Measurements from ENCODE around the gene NUP188. TPM values are rescaled to one million over a fixed set of nuclear protein-coding genes. Genes with fewer than 3 reads are reported as not detected.
"Not testable (repeated sequence)": the region's sequence is repeated elsewhere in the genome, so short reads cannot be mapped to it uniquely, and the experiment has no call there.

Gene NUP188
- total and polyA plus RNA-seq, 2 experiments from 2014 or later, result 35.8 to 52.0 TPM

DNA sequence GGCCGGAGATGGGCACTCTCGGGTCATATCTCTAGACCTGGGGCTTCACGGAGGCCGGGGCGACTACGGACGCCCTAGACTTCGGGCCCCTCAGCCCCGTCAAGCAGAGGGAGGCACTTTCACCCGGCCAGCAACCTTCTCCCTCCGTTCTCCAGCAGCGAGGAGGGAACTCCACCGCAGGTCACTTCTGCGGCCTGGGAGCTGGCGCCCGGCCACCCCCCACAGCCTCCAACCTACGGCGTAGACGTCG lies 297 bp upstream of the NUP188 start:
- peak overlapping the region; percentile 73 for H3K4me3 ChIP-seq
- peaks cover 7% of the 10 kb centered on the region for H3K36me3 ChIP-seq
- H3K27ac ChIP-seq, result peak overlapping the region; percentile 92
- no peaks in the 10 kb centered on the region for H3K4me1 ChIP-seq (ENCODE audit: low read depth)
- no peak for DNase-seq (ENCODE audit: low read depth in 1 of 2, low spot score in 1 of 2)
- H3K27me3 ChIP-seq, result no peaks in the 10 kb centered on the region
- no peaks in the 10 kb centered on the region for H3K9me3 ChIP-seq (ENCODE audit: low read depth)
- TF ChIP-seq CTCF (IDR thresholded peaks at IDR 0.05; ENCODE audit: low read depth, low read length), result no peak

- not testable (repeated sequence) for H3K9me3 ChIP-seq (ENCODE audit: low read depth); H3K27me3 ChIP-seq; H3K27ac ChIP-seq; DNase-seq (ENCODE audit: low read depth in 1 of 2, low spot score in 1 of 2); H3K4me3 ChIP-seq; H3K4me1 ChIP-seq (ENCODE audit: low read depth)
- peaks cover 34% of the 10 kb centered on the region for H3K36me3 ChIP-seq
Measured at GRCh38 chr9:128961403-128961802, 13.9 kb downstream of the NUP188 start.

DNA sequence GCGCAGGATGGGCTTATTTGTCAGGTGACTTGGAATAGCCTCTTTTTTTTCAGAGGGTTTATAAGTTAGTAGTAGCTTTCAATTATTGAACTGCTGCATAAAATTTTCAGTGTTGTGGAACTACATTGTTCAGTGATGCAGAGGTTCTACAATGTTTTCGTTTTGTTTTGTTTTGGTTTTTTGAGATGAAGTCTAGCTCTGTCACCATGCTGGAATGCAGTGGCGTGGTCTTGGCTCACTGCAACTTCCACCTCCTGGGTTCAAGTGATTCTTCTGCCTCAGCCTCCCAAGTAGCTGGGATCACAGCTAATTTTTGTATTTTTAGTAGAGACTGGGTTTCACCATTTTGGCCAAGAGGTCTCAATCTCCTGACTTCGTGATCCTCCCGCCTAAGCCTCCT lies 22.0 kb downstream of the NUP188 start:
- Histone ChIP-seq H3K27me3 (no peaks in the 10 kb centered on the region), H3K9me3 (ENCODE audit: low read depth) (no peaks in the 10 kb centered on the region), H3K4me1 (ENCODE audit: low read depth) (no peaks in the 10 kb centered on the region), H3K36me3 (peaks cover 58% of the 10 kb centered on the region), H3K27ac (no peak overlapping the region), H3K4me3 (no peak overlapping the region)
- TF ChIP-seq CTCF (IDR thresholded peaks at IDR 0.05; ENCODE audit: low read depth, low read length), result no peak
- DNase-seq (ENCODE audit: low read depth in 1 of 2, low spot score in 1 of 2), result no peak

DNA sequence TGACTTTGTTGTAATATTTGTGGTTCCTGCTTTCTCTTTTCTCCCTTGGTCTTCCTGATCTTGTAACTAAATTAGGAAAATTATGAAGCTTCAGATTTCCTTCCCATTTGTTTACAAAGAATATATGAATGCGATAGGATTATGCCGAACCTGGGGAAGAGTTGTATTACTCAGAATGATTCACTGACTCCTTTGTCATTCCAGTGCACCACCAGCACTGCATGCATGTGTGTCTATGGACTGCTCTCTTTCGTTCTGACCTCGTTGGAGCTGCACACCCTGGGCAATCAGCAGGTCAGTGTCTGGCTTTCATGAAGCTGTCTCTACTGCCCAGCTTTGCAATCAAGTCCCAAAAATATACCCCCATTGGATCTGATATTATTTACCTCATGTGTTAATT lies 25.5 kb downstream of the NUP188 start:
- Histone ChIP-seq H3K27ac (no peak overlapping the region), H3K36me3 (peaks cover 65% of the 10 kb centered on the region), H3K4me1 (ENCODE audit: low read depth) (no peaks in the 10 kb centered on the region), H3K4me3 (no peak overlapping the region), H3K9me3 (ENCODE audit: low read depth) (no peaks in the 10 kb centered on the region), H3K27me3 (no peaks in the 10 kb centered on the region)
- no peak for TF ChIP-seq CTCF (IDR thresholded peaks at IDR 0.05; ENCODE audit: low read depth, low read length)
- DNase-seq (ENCODE audit: low read depth in 1 of 2, low spot score in 1 of 2), result peak in 1 of 2 donors; percentile 21

- Histone ChIP-seq H3K27me3 (no peaks in the 10 kb centered on the region), H3K36me3 (peaks cover 52% of the 10 kb centered on the region), H3K4me3 (no peak overlapping the region), H3K4me1 (ENCODE audit: low read depth) (no peaks in the 10 kb centered on the region), H3K9me3 (ENCODE audit: low read depth) (no peaks in the 10 kb centered on the region), H3K27ac (no peak overlapping the region)
- no peak for DNase-seq (ENCODE audit: low read depth in 1 of 2, low spot score in 1 of 2)
- TF ChIP-seq CTCF (IDR thresholded peaks at IDR 0.05; ENCODE audit: low read depth, low read length), result no peak
Measured at GRCh38 chr9:128979111-128979510, 31.6 kb downstream of the NUP188 start.

DNA sequence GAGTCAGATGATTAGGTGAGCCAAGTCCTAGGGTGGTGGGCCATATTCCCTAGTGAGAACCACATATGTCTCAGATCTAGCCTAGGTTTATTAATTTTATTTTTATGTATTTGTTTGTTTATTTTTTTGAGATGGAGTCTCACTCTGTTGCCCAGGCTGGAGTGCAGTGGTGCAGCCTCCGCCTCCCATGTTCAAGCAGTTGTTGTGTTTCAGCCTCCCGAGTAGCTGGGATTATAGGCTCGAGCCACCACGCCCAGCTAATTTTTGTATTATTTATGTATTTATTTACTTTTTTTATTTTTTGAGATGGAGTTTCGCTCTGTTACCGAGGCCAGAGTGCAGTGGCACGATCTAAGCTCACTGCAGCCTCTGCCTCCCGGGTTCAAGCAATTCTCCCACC lies 36.0 kb downstream of the NUP188 start:
- TF ChIP-seq CTCF (IDR thresholded peaks at IDR 0.05; ENCODE audit: low read depth, low read length), result no peak
- H3K27me3 ChIP-seq, result no peaks in the 10 kb centered on the region
- DNase-seq (ENCODE audit: low read depth in 1 of 2, low spot score in 1 of 2), result no peak
- H3K9me3 ChIP-seq (ENCODE audit: low read depth), result no peaks in the 10 kb centered on the region
- no peak overlapping the region for H3K4me3 ChIP-seq
- H3K4me1 ChIP-seq (ENCODE audit: low read depth), result no peaks in the 10 kb centered on the region
- H3K36me3 ChIP-seq, result peaks cover 70% of the 10 kb centered on the region
- H3K27ac ChIP-seq, result no peak overlapping the region

Data from cardiac muscle cell (in vitro differentiated cells and primary cell).